ENCODE data around the gene NHSL2.
"Not testable (repeated sequence)": the region's sequence is repeated elsewhere in the genome, so short reads cannot be mapped to it uniquely, and the experiment has no call there.

The NHSL2 gene

GRCh38 chrX:72137846-72138495 lies 227.3 kb downstream of the NHSL2 start:
- DNase-seq = no peak

- DNase-seq = no peak
Observed at GRCh38 chrX:72139538-72139937, 228.9 kb downstream of the NHSL2 start.

- DNase-seq = no peak
Observed at GRCh38 chrX:72141372-72142004, 230.8 kb downstream of the NHSL2 start.

- DNase-seq = peak; percentile 92
Observed at GRCh38 chrX:72142094-72142793, 231.6 kb downstream of the NHSL2 start.

GRCh38 chrX:72142794-72143608 lies 232.4 kb downstream of the NHSL2 start:
- DNase-seq = no peak

GRCh38 chrX:72143609-72143907 lies 232.9 kb downstream of the NHSL2 start:
- DNase-seq = no peak

GRCh38 chrX:72145181-72145580 lies 234.5 kb downstream of the NHSL2 start:
- DNase-seq = no peak

- DNase-seq = no peak
Observed at GRCh38 chrX:72146527-72146926, 235.9 kb downstream of the NHSL2 start.

GRCh38 chrX:72158773-72159172 lies 248.1 kb downstream of the NHSL2 start:
- no peak for DNase-seq

- DNase-seq = no peak
Observed at GRCh38 chrX:72159769-72160168, 249.1 kb downstream of the NHSL2 start.

GRCh38 chrX:72165551-72165950 lies 254.9 kb downstream of the NHSL2 start:
- no peak for DNase-seq

GRCh38 chrX:72169008-72169728 lies 258.5 kb downstream of the NHSL2 start:
- DNase-seq = no peak

GRCh38 chrX:72176289-72176688 lies 265.6 kb downstream of the NHSL2 start:
- not testable (repeated sequence) for DNase-seq

- DNase-seq = no peak
Observed at GRCh38 chrX:72176981-72177380, 266.3 kb downstream of the NHSL2 start.

GRCh38 chrX:72180539-72180938 lies 269.9 kb downstream of the NHSL2 start:
- DNase-seq = no peak

- peak; percentile 97 for DNase-seq
Observed at GRCh38 chrX:72181178-72182125, 270.8 kb downstream of the NHSL2 start, which contains the start of gene PIN4. Gene PIN4, plus strand, starts transcription at chrX:72181757. Its CDS starts 29 bp downstream, at chrX:72181786.

- no peak for DNase-seq
Observed at GRCh38 chrX:72182924-72183323, 272.3 kb downstream of the NHSL2 start.

- no peak for DNase-seq
Observed at GRCh38 chrX:72201836-72202536, 291.3 kb downstream of the NHSL2 start.

Data from eye (tissue), 1 donor.